ENCODE measurements around the gene EFNA1.

DNA sequence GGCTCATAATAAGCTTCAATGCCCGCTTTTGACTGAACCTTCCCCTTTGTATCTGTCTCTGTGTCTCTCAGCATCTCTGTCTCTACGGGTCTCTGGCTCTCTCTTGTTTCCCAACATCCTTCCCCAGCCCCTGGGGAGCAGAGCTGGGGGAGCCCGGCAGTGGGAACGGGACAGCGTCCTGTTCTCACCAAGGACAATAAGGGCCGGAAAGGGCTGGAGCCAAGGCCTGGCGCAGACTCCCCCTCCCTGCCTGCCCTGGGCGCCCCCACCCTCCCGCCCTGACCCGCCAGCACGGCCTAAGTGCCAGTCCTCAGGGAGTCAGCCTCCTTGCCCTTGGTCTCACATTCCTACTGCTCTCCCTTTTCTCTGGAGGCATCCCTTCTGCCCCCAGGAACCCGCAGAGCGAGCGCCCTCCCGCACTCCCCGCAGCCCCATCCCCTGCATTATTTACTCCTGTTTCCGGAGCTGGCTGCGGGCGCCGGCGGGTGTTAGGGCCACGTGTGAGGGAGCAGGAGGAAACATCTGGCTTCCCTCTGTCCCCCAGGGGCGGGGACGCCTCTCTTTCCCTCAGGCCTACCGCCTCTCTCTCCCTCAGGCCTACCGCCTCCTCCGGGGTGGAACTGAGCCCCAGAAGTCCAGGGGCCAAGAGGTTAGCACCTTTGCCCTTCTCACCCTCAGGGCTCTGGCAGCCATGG is 38.9 kb downstream of the EFNA1 start:
- TF ChIP-seq POLR2AphosphoS5 (IDR thresholded peaks at IDR 0.05; ENCODE audit: borderline replicate concordance, low read depth, low read length) (no peak), EZH2 (IDR thresholded peaks at IDR 0.05) (no peak), FOXP2 (optimal IDR thresholded peaks at IDR 0.05; ENCODE audit: control extremely low read depth, extremely low read length, insufficient read depth) (no peak)

Measured in SK-N-MC (cell line).